ENCODE results near the gene GRB7. TPM values are rescaled to one million over a fixed set of nuclear protein-coding genes. Genes with fewer than 3 reads are reported as not detected.

Gene GRB7
- polyA plus RNA-seq, 1 donor (not counting 4 experiments of a cell fraction or from before 2014, with no cell fraction given), result 4.2 TPM

DNA sequence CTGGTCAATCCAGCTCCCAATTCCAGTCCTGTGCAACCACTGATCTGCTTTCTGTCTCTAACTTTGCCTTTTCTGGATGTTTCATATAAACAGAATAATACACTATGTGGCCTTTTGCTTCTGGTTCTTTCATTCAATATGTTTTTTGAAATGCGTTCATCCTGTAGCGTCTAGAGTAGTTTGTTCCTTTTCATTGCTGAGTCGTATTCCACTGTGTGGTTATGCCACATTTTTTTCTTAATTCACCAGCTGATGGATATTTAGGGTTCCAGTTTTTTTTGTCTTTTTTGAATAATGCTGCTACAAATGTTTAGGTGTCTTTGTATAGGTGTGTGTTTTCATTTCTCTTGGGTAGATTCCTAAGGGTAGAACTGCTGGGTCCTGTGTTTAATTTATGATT is 5.2 kb upstream of the GRB7 start:
- DNase-seq (ENCODE audit: low read depth, low spot score) (no peak), FAIRE-seq (no peak)
- H3K4me1 ChIP-seq (ENCODE audit: control insufficient read depth, extremely low read depth, insufficient read depth, low read length), result peaks cover 11% of the 10 kb centered on the region
- no peaks in the 10 kb centered on the region for H4K20me1 ChIP-seq (ENCODE audit: control insufficient read depth, extremely low read depth, insufficient read depth, low read length)
- H3K4me2 ChIP-seq (ENCODE audit: control insufficient read depth, extremely low read depth, insufficient read depth, low read depth, low read length), result no peak overlapping the region
- no peaks in the 10 kb centered on the region for H3K27me3 ChIP-seq (ENCODE audit: control insufficient read depth, extremely low read depth, insufficient read depth, low read length)
- no peaks in the 10 kb centered on the region for H3K9me1 ChIP-seq (ENCODE audit: control insufficient read depth, extremely low read depth, insufficient read depth, low read length)
- H3K9me3 ChIP-seq (ENCODE audit: control insufficient read depth, low read depth, low read length), result no peaks in the 10 kb centered on the region
- dilution Hi-C loops (cut with MboI; ENCODE audit: extremely low pct_ligation_motif_present, low sequenced_read_pairs), result no loop called here
- H2AFZ ChIP-seq (ENCODE audit: control insufficient read depth, low read length), result no peak overlapping the region
- H3K27ac ChIP-seq (ENCODE audit: control insufficient read depth, insufficient read depth, low read length), result no peak overlapping the region
- H3K36me3 ChIP-seq (ENCODE audit: control insufficient read depth in 2 of 2, extremely low read depth in 1 of 2, insufficient read depth in 2 of 2, low read length in 2 of 2), result peaks cover 3 to 5% of the 10 kb centered on the region in 2 experiments
- no peak overlapping the region for H3K9ac ChIP-seq (ENCODE audit: control insufficient read depth, extremely low read depth, insufficient read depth, low read length)
- no peak overlapping the region for H3K4me3 ChIP-seq (ENCODE audit: control insufficient read depth in 2 of 3, extremely low read depth in 1 of 3, insufficient read depth in 2 of 3, low read depth in 1 of 3, low read length in 3 of 3)
- H3K79me2 ChIP-seq (ENCODE audit: control insufficient read depth, insufficient read depth, low read length), result peaks cover 4% of the 10 kb centered on the region
- no peak for TF ChIP-seq CTCF (optimal IDR thresholded peaks at IDR 0.05 in 1 of 3, IDR thresholded peaks at IDR 0.05 in 1 of 3, conservative IDR thresholded peaks at IDR 0.05 in 1 of 3; ENCODE audit: extremely low read depth in 1 of 3, insufficient read depth in 2 of 3, low read length in 3 of 3)
- TF ChIP-seq EZH2 (IDR thresholded peaks at IDR 0.05; ENCODE audit: low read length), result no peak

GRCh38 chr17:39735882-39736281 is 1.9 kb upstream of the GRB7 start:
- H3K4me2 ChIP-seq (ENCODE audit: control insufficient read depth, extremely low read depth, insufficient read depth, low read depth, low read length), result no peak overlapping the region
- TF ChIP-seq EZH2 (IDR thresholded peaks at IDR 0.05; ENCODE audit: low read length) (no peak), CTCF (optimal IDR thresholded peaks at IDR 0.05 in 1 of 3, IDR thresholded peaks at IDR 0.05 in 1 of 3, conservative IDR thresholded peaks at IDR 0.05 in 1 of 3; ENCODE audit: extremely low read depth in 1 of 3, insufficient read depth in 2 of 3, low read length in 3 of 3) (no peak)
- H3K4me3 ChIP-seq (ENCODE audit: control insufficient read depth in 2 of 3, extremely low read depth in 1 of 3, insufficient read depth in 2 of 3, low read depth in 1 of 3, low read length in 3 of 3), result no peak overlapping the region
- H4K20me1 ChIP-seq (ENCODE audit: control insufficient read depth, extremely low read depth, insufficient read depth, low read length), result no peaks in the 10 kb centered on the region
- DNase-seq (ENCODE audit: low read depth, low spot score) (no peak), FAIRE-seq (no peak)
- no peaks in the 10 kb centered on the region for H3K36me3 ChIP-seq (ENCODE audit: control insufficient read depth in 2 of 2, extremely low read depth in 1 of 2, insufficient read depth in 2 of 2, low read length in 2 of 2)
- dilution Hi-C loops (cut with MboI; ENCODE audit: extremely low pct_ligation_motif_present, low sequenced_read_pairs), result no loop called here
- H3K9me1 ChIP-seq (ENCODE audit: control insufficient read depth, extremely low read depth, insufficient read depth, low read length), result no peaks in the 10 kb centered on the region
- no peaks in the 10 kb centered on the region for H3K27me3 ChIP-seq (ENCODE audit: control insufficient read depth, extremely low read depth, insufficient read depth, low read length)
- H3K27ac ChIP-seq (ENCODE audit: control insufficient read depth, insufficient read depth, low read length), result no peak overlapping the region
- peaks cover 16% of the 10 kb centered on the region for H3K4me1 ChIP-seq (ENCODE audit: control insufficient read depth, extremely low read depth, insufficient read depth, low read length)
- no peaks in the 10 kb centered on the region for H3K79me2 ChIP-seq (ENCODE audit: control insufficient read depth, insufficient read depth, low read length)
- H2AFZ ChIP-seq (ENCODE audit: control insufficient read depth, low read length), result no peak overlapping the region
- no peak overlapping the region for H3K9ac ChIP-seq (ENCODE audit: control insufficient read depth, extremely low read depth, insufficient read depth, low read length)
- no peaks in the 10 kb centered on the region for H3K9me3 ChIP-seq (ENCODE audit: control insufficient read depth, low read depth, low read length)
